Activated naive CD8-positive, alpha-beta T cell treated with anti-CD3 and anti-CD28 coated beads, Interleukin-2, amount 50 U/mL, for 16 hours (primary cell): ENCODE data around the gene NEDD8.
"Not testable (repeated sequence)": the region's sequence is repeated elsewhere in the genome, so short reads cannot be mapped to it uniquely, and the experiment has no call there.

Experiments used
- DNase-seq: peaks from one replicate; pipeline ENCODE4 v3.0.0-alpha.2; 2020; ENCODE audit warnings: low read depth, low spot score

Gene NEDD8

GRCh38 chr14:24222987-24223386, 9.2 kb downstream of the NEDD8 start:
- not testable (repeated sequence) for DNase-seq

- DNase-seq: no peak
These were observed 12.6 kb downstream of the NEDD8 start for GRCh38 chr14:24219521-24219920.

GRCh38 chr14:24219080-24219479, 13.1 kb downstream of the NEDD8 start:
- DNase-seq: no peak

- DNase-seq: not testable (repeated sequence)
These were observed 15.3 kb downstream of the NEDD8 start for GRCh38 chr14:24216876-24217275.

- DNase-seq: no peak
These were observed 15.8 kb downstream of the NEDD8 start for GRCh38 chr14:24216345-24216699.

- DNase-seq: peak; percentile 64
These were observed 16.4 kb downstream of the NEDD8 start, which contains the start of gene MDP1 for GRCh38 chr14:24215495-24216344. Gene MDP1, minus strand, starts transcription at chr14:24216066. Its CDS starts 111 bp downstream, at chr14:24215955.

- no peak for DNase-seq
These were observed 18.1 kb downstream of the NEDD8 start for GRCh38 chr14:24213866-24214662.

- peak; percentile 96 for DNase-seq
These were observed 19.0 kb downstream of the NEDD8 start, which contains the start of gene CHMP4A for GRCh38 chr14:24212924-24213865. Gene CHMP4A, minus strand, starts transcription at chr14:24213488. Its CDS starts 49 bp downstream, at chr14:24213439.

GRCh38 chr14:24211311-24211710, 20.9 kb downstream of the NEDD8 start:
- DNase-seq: no peak

- DNase-seq: no peak
These were observed 24.5 kb downstream of the NEDD8 start for GRCh38 chr14:24207625-24208024.

GRCh38 chr14:24207104-24207551, 25.0 kb downstream of the NEDD8 start:
- DNase-seq: no peak

- DNase-seq: no peak
These were observed 25.7 kb downstream of the NEDD8 start for GRCh38 chr14:24206260-24207103.

GRCh38 chr14:24204163-24205146, 27.7 kb downstream of the NEDD8 start:
- DNase-seq: no peak

GRCh38 chr14:24203249-24203886, 28.8 kb downstream of the NEDD8 start:
- DNase-seq: not testable (repeated sequence)

GRCh38 chr14:24202538-24202937, 29.6 kb downstream of the NEDD8 start:
- DNase-seq: not testable (repeated sequence)

- DNase-seq: no peak
These were observed 33.2 kb downstream of the NEDD8 start for GRCh38 chr14:24198814-24199524.

GRCh38 chr14:24197056-24197450, 35.1 kb downstream of the NEDD8 start:
- DNase-seq: no peak
